GM19035 (cell line): ENCODE measurements around the gene CHCHD10.
A peak's percentile ranks its signal among the peaks of the same experiment; 100 is the strongest.
"Not testable (repeated sequence)": the region's sequence is repeated elsewhere in the genome, so short reads cannot be mapped to it uniquely, and the experiment has no call there.

Source experiments
- ATAC-seq: cut with Tn5 transposase; IDR thresholded peaks from one replicate; pipeline ENCODE4 v1.9.1; 2021; ENCODE audit not compliant: unreplicated experiment

Gene CHCHD10

DNA sequence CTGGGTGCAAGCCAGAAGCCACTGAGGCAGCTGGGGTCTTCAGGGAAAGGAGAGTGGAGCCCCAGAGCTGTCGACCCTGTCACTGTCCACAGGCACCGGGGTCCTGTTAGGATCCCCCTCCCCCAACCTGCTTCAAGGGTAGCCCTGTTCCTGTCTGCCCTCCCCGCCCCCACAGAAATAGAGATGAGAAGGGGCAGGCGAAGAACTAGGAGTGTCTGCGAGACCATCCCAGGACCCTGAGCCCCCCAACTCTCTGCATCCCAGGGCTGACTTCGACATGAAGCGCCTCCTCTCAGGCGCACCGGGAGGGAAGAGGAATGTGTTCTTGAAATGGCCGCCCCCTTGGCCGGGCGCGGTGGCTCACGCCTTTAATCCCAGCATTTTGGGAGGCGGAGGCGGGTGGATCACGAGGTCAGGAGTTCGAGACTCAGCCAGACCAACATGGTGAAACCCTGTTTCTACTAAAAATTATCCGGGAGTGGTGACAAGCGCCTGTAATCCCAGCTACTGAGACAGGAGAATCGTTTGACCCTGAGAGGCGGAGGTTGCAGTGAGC is 16.3 kb downstream of the CHCHD10 start:
- ATAC-seq, result peak; percentile 11

DNA sequence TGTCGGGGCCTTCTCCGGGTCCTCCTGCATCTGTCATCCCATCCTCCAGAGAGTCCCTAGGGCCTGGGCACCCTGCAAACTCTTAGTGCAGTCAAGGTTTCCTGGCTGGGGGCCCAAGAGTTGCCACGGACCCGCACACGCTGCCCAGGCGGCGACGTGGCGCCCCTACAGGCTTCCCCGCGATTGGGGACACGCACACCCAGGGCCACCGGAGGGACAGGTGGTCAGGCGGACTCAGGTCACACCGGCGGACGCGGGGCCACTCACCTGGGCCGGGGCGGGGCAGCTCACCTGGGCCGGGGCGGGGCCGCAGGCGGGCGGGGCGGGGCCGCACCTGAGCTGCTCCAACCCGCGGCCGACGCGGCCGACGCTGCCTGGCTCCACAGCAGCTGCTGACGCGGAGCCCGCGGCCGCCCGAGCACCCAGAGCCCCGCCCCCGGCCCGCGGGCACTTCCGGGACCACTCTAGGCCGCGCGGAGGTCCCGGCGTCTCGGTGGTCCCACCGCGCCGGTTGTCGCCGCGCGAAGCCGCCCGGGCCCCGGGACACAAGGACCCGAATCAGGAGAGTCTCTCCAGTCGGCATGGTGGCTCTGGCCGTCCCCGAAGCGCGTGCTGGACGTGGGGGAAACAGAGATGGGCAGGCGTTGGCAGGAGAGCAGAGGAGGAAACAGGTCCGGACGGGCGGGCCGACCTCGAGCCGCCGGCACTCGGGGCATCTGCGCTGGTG is 16.9 kb downstream of the CHCHD10 start, which contains the start of gene ZNF70:
Gene ZNF70, minus strand, starts transcription at position 399 of the 727 bp plus-strand sequence. CDS start 5,972 bp downstream, outside the sequence.
- ATAC-seq, result peak; percentile 75

- no peak for ATAC-seq
Measured at GRCh38 chr22:23750367-23750713, 17.4 kb downstream of the CHCHD10 start.

GRCh38 chr22:23749841-23750301 is 17.9 kb downstream of the CHCHD10 start:
- ATAC-seq, result no peak

DNA sequence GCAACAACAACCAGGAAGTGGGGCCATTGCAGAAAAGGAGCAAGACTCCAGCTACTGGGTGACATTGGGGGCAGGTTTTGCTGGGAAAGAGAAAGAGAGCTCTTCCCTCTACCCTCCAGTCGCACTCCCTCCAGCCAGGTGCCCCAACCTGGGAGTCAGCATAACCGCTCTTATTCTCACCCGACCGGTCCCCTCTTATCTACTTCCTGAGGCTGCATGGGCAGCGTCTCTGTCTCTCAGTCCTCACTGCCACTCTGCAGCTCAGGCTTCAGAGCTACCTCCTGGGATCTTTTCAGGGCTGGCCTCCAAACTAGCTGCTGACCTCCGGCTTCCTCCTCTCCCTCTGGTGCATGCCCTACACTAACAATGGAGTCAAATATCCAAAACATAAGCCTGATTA is 22.0 kb downstream of the CHCHD10 start:
- no peak for ATAC-seq

DNA sequence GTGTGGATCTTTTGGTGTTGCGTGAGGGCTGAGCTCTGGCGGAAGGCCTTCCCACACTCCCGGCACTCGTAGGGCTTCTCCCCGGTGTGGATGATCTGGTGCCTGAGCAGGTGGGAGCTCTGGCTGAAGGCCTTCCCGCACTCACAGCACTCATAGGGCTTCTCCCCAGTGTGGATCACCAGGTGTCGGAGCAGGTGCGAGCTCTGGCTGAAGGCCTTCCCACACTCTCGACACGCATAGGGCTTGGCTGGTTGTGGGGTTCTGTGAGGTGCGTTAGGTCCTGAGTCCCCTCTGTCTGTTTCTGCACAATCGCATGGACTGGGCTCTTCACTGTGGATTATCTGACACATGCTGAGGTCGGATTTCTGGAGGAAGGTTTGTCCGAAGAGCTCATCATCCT is 23.3 kb downstream of the CHCHD10 start:
- ATAC-seq, result no peak

GRCh38 chr22:23744001-23744400 is 23.8 kb downstream of the CHCHD10 start:
- ATAC-seq, result no peak

DNA sequence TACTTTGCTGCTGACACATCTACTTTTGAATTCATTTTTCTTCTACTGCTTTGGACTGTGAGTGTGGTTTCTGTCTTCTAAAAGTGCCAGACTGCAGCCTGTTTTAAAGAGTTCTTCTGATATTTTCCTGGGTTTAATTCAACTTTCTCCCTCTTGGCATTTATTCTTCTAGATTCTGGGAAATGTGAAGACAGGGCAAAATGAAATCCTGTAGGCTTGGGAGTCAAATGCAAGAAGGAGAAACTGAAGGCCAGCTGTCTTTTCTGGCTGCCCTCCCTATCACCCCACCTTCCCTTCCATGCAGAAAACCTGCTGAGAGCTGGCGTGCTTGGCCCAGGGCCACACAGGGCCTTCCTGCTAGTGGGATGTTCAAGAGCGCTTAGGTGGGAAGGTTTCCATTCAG is 24.5 kb downstream of the CHCHD10 start:
- no peak for ATAC-seq

GRCh38 chr22:23742505-23743264 is 25.1 kb downstream of the CHCHD10 start:
- ATAC-seq, result no peak

DNA sequence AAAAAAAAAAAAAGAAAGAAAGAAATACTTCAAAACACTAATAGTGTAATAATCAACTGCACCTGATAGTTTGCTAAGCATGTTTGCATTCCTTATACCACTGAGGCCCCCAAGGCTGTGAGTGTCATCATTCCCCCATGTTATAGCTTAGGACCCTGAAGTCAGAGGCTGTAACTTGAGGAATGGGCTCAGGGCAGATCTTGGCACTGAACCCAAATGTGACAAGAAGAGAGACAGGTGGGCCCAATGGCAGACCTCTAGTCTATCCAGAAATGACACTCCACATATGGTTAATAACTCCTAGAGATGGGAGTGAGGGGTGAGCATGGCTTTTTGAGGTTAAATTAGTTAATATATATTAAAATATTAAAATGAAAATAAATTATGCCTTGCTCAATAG is 30.1 kb downstream of the CHCHD10 start:
- ATAC-seq, result no peak

DNA sequence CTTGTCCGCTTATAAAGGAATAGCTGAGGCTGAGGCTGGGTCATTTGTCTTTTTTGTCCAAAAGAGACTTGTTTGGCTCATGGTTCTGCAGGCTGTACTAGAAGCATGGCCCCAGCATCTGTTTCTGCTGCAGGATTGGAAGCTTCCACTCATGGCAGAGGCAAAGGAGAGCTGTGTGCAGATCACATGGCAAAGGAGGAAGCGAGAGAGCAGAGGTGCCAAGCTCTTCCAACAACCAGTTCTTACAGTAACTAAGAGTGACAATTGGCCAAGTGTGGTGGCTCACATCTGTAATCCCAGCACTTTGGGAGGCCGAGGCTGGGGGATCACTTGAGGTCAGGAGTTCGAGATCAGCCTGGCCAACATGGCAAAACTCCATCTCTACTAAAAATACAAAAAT is 39.7 kb downstream of the CHCHD10 start:
- ATAC-seq, result not testable (repeated sequence)

DNA sequence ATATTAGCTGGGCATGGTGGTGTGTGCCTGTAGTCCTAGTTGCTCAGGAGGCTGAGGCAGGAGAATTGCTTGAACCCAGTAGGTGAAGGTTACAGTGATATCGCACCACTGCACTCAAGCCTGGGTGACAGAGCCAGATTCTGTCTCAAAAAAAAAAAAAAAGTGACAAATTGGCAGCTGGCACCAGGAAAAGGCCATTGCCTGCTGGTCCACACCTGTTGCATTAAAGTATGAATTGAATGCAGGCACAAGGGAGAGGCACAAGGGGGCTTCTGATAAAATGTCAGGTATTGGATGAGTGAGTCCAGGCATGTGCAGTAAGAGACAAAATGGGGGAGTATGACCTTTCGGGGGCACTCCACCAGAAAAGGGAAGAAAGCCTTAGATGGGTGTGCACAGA is 45.0 kb downstream of the CHCHD10 start:
- no peak for ATAC-seq

GRCh38 chr22:23722160-23722559 is 45.6 kb downstream of the CHCHD10 start:
- ATAC-seq, result no peak

DNA sequence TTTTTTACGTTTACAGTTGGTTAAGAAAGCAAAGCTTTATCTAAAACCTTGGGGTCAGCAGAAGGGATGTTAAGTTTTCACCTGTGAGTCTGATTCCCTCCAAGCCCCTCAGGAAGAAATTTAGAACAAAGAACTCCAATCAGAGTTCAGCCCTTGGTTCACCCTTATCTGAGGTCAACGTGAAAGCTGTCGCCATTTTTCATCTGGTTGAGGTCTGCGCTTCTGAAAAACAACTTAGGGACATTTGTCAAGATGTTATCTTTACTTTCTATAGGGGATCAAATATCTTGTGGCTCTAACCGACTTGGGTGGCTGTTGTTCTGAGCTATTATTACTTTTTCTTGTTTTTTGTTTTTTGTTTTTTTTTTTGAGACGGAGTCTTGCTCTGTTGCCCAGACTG is 46.9 kb downstream of the CHCHD10 start:
- no peak for ATAC-seq

- ATAC-seq, result no peak
Measured at GRCh38 chr22:23718371-23719165, 49.2 kb downstream of the CHCHD10 start.

- ATAC-seq, result peak; percentile 85
Measured at GRCh38 chr22:23716811-23717801, 50.7 kb downstream of the CHCHD10 start.
